CD4-positive, alpha-beta T cell treated with Interleukin-17A for 4 hours (primary cell): ENCODE results near the gene KCNQ1.

ENCODE experiments used
- DNase-seq: peaks from one replicate; pipeline ENCODE4 v3.0.0-alpha.2; 2020; ENCODE audit warnings: mixed read lengths

KCNQ1 gene

GRCh38 chr11:2559527-2560311, 114.9 kb downstream of the KCNQ1 start:
- DNase-seq: no peak

DNA sequence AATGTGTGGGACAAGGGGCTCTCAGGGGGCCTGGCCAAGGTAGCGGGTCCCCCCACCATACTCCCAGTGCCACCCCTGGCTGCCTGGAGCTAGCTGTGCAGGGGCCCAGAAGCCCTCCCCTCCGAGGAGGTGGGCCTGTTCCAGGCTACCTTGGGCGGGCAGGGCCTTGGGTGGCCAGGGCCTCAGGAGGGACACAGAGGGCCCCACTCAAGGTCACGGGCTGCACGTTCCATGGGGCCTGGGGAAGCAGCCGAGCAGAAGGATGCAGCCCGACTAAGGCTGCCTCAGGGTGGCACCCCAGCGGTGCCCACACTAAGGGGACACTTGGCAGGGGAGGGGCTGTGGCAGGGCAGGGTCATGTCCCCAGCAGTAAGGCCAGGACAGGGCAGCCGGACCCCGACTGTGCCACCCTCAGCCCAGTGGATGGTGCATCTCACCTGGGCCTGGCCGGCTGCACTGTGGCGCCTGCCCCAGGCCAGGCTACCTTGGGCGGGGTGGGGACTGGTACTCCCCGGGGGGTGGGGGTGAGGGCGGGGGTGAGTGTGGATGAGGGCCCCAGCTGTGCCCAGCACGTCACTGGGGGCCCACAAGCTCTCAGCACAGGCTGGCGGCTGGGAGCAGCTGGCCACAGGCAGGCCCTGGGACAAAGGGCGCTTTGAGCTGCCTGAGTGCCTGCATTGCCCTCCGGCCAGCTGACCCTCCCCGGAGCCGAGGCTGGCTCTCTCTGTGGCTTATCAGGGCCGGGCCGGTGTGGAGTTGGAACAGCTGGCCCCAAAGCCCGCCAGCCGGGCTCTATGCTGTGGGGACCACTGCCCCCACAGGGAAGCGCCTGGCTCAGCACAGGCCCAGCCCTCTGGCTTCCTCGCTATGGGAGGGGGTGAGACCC, 117.1 kb downstream of the KCNQ1 start:
- no peak for DNase-seq

GRCh38 chr11:2562890-2563212, 118.0 kb downstream of the KCNQ1 start:
- DNase-seq: no peak

GRCh38 chr11:2563213-2564007, 118.6 kb downstream of the KCNQ1 start:
- no peak for DNase-seq

- DNase-seq: no peak
These were observed 119.3 kb downstream of the KCNQ1 start for GRCh38 chr11:2564008-2564530.

- DNase-seq: no peak
These were observed 120.0 kb downstream of the KCNQ1 start for GRCh38 chr11:2564588-2565425.

- DNase-seq: no peak
These were observed 120.8 kb downstream of the KCNQ1 start for GRCh38 chr11:2565447-2566222.

DNA sequence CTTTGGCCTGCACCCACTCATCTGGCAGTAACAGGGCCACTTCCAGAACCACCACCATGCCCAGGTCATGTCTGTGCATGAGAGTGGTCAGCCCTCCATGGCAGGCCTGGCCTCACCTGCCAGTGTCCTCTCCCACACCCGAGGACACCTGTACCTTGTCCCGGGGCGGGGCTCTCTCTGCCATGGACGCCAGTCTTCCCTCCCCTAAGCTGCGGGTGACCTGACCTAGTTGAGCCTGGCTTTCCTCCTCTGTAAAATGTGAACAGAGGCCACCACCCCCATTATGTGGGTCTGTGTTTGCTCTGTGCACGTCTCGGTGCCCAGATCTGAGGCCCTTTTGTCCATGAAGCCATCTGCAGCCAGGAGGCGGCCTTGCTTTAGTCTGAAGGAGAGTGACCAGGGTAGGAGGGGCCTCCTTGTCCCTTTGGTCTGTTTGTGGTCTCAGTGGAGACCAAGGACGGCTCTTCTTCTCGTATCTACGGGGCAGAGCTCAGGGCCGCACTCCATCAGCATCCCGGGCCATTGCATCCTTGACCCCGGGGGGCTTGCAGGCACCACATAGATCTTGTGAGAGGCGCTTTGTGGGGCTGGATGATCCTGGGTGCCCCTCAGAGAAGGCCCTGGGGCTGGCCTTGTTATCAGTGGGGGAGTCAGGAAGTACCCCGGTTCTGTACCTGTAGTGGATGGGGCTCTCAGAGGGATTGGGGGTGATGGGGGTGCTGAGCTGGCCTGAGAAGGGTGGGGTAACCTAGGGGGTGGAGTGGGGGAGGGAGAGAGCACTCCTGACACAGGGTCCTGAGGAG, 121.6 kb downstream of the KCNQ1 start:
- no peak for DNase-seq

GRCh38 chr11:2567026-2567671, 122.3 kb downstream of the KCNQ1 start:
- no peak for DNase-seq

DNA sequence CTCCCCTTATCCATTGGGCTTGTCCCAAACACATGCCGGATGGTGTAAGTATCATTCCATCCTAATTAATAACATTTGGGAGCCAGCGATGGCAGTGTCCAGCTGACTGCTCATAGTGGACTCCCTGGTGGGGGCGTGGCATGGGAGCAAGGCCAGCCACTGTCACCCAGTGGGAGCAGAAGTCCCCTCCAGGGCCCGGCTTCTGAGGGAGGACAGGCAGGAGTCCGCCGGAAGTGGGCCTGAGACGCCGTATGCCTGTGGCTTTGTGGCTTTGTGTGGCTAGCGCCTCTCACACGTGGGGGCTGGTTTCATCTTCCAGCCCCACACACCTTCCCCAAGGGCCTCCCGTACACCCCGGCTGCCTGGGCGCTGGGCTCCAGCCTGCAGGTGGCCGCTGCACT, 124.5 kb downstream of the KCNQ1 start:
- no peak for DNase-seq

GRCh38 chr11:2569731-2570210, 125.0 kb downstream of the KCNQ1 start:
- DNase-seq: no peak

DNA sequence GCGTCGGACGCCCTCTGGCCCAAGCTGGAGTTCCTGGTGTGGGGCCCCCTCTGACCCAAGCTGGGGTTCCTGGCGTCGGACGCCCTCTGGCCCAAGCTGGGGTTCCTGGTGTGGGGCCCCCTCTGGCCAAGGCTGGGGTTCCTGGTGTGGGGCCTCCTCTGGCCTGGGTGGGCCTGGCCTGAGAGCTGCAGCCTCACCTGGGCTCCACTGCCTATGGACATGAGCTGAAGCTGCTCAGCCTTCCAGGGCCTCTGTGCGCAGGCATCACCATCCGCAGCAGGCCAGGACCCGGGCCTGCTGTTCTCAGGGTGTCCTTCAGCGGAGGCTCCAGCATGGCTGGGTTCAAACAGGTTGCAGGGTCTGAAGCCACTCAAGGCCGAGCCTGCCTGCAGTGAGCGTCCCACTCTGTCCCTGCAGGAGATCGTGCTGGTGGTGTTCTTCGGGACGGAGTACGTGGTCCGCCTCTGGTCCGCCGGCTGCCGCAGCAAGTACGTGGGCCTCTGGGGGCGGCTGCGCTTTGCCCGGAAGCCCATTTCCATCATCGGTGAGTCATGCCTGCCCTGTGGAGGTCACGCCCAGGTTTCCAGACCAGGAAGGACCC, 125.5 kb downstream of the KCNQ1 start:
- no peak for DNase-seq

GRCh38 chr11:2570841-2571597, 126.2 kb downstream of the KCNQ1 start:
- DNase-seq: no peak

DNA sequence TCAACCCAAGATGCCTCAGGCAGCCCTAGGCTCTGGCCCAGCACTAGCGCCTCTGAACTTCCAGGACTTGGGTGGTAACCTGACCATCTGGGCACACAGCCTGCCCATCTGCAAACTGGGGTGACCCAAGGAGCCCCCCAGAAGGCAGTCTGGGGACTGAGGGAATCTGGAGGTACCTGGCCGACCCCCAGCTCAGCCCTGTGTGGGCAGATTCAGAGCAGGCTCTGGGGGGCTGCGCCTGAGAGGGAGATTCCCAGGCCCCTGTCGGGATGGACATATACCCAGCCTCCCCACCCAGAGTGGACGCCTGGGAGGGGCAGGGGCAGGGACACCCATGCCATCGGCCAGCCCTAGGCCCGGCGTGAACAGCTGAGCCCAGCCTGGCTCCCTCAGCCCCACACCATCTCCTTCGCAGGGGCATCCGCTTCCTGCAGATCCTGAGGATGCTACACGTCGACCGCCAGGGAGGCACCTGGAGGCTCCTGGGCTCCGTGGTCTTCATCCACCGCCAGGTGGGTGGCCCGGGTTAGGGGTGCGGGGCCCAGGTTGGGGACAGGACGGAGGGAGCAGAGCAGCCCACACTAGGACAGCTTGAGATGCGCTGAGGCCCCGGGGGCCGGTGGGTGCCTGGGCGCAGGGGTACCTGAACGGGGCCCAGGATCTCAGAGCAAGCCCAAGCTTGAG, 126.9 kb downstream of the KCNQ1 start:
- no peak for DNase-seq

GRCh38 chr11:2572491-2573239, 127.9 kb downstream of the KCNQ1 start:
- DNase-seq: no peak

DNA sequence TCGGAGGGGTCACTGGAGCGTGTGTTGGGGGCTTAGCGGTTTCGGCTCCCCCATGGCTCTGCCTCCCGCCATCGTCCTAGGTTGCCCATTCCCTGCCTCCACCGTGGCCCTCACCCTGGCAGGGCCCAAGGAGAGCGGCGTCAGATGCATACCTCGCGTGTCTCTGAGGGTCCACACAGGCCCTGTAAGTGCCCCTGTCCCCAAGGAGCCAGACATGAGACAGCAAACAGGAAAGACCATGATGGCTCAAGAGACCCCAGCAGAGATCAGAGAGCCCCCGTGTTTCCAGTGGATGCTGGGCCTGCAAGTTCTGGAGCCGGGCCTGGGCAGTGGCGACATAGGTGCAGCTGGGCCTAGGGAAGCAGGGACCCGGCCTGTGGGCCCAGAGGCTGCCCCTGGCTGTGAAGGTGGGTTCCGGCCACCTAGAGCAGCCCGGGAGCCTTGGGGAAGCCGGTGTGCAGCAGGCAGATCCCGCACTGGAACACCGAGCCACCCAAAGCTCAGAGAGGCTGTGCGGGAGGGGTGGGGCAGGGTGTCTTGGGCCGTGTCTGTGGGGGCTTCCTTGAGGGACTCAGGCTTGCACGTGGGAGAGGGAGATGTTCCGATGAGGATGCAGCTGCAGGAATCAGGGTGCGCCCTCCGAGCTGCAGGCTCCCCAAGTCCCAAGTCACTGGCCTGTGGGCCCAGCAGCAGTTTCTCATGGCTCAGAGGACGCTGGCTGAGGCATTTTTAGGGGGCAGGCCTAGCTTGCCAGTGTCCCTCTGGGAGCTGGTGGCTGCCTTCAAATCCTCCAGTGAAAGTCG, 128.6 kb downstream of the KCNQ1 start:
- no peak for DNase-seq
